NCI-H1417 treated with DMSO at 0.1 percent for 48 hours (cell line): ENCODE measurements around the gene GPR160.
A peak's percentile ranks its signal among the peaks of the same experiment; 100 is the strongest.
"Not testable (repeated sequence)": the region's sequence is repeated elsewhere in the genome, so short reads cannot be mapped to it uniquely, and the experiment has no call there.

ENCODE experiments used
- DNase-seq: peaks from one replicate; lab custom pipeline; 2025; lab: John Stamatoyannopoulos, UW

The GPR160 gene, protein sequence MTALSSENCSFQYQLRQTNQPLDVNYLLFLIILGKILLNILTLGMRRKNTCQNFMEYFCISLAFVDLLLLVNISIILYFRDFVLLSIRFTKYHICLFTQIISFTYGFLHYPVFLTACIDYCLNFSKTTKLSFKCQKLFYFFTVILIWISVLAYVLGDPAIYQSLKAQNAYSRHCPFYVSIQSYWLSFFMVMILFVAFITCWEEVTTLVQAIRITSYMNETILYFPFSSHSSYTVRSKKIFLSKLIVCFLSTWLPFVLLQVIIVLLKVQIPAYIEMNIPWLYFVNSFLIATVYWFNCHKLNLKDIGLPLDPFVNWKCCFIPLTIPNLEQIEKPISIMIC

DNA sequence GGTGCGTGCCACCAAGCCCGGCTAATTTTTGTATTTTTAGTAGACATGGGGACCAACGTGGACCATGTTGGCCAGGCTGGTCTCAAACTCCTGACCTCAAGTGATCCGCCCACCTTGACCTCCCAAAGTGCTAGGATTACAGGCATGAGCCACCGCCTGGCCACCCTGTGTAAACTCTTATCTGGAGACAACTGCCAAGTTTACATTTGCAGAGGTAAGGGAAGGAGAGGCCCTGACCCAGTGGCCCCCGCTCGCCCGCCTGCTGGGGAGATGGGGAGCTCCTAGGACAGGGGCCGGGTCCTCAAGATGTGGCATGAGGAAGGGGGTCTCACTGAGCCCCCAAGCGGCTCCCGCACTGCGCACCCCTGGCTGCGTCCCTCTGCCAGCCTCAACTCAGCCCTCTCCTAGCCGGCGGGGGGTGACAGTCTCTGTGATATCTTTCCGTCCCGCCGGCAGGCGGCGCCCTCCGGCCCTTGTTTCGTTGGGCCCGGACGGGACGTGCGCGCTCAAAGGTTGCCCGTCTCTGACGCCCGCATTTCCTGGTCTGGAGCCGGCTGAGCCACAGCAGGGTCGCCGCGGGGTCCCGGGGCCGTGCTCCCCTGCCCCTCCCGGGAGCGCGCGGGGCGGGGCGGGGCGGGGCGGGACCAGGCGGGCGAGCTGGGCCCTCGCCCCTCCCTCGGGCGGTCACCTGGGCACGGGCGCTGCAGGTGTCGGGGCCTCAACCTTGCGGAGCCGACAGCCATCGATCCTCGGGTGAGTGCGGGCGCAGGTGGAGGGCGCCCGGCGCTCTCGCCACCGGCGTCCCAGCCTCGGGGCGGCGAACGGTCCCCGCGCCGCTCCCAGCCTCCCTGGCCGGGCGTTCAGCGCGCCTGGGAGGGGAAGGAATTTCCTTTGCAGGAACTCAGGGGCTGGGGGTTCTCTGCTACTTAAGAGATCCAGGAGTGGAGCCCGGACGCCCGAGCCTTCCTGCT, at the start of gene GPR160:
TSS of gene GPR160 (plus strand) at position 533 of the 971 bp plus-strand sequence. CDS start 45,978 bp downstream, outside the sequence.
- peak; percentile 17 for DNase-seq

DNA sequence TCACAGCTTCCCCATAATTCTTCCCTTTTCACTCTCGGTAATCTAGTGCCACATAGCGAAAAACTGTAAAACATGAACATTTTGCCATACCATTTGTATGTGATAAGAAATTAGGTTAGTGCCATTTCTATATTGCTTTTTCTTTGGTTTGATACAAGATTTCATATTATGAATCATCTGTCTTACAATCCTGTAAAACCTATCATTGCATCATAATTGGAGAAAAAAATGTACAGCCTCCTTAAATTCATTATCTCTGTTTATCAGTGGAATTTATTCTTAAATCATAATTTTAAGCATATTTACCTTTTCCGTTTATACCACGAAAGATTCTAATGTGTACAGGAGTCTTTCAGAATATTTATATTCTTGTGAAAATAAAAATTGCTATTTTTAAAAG, 47.4 kb upstream of the GPR160 start:
- DNase-seq, result no peak

DNA sequence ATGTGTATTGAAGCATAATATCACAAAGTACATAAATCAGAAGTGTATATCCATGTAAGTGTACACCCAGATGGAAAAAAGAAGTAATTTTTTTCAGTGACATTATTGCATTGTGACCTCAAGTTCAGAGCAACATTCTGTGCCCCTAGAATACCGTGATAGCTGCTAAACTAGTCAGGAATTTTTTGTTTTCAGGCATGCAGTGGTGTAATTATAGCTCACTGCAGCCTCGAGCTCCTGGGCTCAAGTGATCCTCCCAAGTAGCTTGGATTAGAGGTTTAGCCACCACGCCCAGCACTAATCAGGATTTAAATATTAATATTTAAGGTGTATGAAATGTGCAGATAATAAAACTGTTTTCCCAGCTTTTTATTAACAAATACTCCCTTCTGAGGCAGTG, 45.6 kb upstream of the GPR160 start:
- no peak for DNase-seq

DNA sequence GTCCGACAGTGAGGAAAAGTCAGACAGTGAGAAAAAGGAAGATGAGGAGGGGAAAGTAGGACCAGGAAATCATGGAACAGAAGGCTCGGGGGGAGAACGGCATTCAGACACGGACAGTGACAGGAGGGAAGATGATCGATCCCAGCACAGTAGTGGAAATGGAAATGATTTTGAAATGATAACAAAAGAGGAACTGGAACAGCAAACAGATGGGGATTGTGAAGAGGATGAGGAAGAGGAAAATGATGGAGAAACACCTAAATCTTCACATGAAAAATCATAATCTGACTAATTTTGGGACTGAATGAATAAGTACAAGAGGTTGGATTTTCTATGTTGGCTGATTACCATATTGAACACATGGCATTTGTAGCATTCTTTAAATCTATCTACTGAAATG, 45.0 kb upstream of the GPR160 start:
- DNase-seq, result no peak

DNA sequence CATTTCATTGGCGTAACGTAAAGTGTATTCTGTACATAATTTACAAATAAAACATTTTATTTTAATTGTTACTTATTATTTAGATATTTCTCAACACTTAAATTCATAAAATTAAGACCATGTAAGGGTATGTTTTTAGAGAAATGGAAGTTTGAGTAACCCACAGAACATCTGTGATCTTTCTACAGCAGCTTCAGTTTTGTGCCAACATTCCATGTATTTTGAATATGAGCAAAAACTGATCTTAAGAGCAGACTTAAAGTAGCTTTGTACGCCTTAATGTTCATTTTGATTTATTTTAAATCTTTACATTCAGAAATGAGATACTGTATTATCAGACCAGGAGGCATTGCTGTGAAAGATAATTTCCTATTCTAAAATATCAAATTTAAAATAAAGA, 44.0 kb upstream of the GPR160 start:
- DNase-seq, result no peak

DNA sequence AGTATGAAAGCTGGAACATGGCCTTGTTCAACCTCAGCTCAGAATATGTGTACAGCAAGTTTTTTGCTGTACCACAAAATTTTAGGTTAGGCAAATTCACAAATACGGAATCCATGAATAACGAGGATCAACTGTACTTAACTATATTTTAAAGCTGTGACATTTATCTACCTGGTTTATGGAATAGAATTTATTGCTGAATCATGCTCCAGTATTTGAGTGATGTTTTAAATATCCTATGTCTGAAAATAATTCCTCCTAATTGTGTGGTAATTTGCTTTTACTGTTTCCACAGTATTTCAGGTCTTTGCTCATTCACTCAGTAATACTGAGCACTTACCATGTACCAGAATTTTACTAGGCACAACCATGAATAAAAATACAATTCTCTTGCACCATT, 41.7 kb upstream of the GPR160 start:
- no peak for DNase-seq

DNA sequence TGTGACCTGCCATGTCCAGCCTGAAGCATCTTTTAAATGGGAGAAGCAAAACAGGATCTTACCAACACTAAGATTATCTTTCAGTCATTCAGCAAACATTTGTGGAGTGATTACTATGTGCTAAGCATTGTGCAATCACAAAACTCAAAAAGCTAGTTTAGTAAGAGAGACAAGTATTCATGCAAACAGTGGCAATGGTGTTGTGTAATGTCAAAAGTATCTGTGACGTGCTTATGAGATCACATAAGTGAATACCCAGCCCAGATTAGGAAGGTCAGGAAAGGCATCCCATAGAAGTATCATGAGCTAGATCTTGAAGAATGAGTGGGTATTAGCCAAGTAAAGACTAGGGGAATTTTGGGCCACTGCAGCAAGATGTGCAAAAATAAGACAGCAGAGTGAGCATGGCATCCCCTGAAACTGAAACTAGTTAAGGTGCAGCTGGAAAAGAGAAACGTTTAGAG, 39.1 kb upstream of the GPR160 start:
- DNase-seq, result no peak

DNA sequence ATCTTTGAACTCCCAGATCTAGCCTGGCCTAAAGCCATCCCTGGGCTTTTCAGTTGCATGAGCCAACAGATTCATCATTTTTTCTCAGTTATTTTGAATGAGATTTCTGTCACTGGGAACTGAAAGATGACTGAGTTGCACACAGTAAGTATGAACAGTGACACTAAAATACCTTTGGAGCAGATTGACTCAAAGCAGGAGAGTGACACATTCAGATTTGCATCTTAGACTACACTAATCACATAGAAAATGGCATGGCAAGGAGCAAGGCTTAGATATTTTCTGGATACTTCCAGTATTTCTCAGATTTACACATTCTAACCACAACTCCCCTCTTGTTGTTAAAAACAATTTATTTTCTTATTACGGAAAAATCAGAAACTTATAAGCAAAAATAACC, 38.4 kb upstream of the GPR160 start:
- no peak for DNase-seq

DNA sequence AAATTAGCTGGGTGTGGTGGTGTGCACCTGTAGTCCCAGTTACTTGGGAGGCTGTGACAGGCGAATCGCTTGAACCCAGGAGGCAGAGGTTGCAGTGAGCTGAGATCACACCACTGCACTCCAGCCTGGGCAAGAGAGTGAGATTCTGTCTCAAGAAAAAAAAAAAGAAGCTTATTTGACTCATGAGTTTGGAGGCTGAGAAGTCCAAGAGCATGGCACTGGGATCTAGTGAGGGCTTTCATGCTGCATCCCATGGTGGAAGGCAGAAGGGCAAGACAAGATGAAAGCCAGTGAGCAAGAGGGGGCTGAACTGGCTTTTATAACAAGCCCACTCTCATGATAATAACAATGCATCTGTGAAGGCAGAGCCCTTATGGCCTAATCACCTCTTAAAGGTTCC, 37.7 kb upstream of the GPR160 start:
- DNase-seq, result no peak

DNA sequence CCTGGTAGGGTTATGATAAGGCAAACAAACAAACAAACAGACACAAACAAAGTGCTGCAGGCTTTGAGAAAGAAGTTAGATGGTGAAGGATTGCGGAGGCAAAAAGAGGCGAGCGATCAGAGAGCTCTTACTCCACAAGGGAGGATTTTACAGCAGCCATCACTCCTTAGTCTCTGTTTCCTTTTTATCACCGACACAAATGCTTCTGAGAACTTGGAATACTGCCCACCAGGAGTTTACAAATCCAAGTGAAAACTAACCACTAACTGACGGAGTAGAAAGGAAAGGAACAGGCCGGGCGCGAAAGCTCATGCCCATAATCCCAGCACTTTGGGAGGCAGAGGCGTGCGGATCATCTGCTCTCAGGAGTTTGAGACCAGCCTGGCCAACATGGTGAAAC, 35.6 kb upstream of the GPR160 start:
- DNase-seq, result no peak

DNA sequence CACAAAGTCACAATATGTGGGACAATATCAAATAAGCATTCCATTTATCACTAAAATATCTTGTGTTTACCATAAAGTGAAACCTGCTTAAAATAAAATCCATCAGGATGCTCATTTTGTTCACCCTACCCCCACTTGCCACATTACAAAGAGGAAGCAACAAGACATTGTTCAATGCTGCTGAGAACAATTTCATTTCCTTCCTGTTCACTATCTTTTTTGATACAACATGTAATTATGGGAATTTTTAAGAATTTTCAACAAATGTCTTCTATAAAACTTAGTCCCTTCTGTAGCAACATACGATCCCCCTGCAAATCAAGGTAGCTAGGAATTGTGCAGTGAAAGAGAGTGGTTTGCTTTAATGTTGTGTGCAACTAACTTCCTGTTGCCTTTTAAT, 34.9 kb upstream of the GPR160 start:
- no peak for DNase-seq

DNA sequence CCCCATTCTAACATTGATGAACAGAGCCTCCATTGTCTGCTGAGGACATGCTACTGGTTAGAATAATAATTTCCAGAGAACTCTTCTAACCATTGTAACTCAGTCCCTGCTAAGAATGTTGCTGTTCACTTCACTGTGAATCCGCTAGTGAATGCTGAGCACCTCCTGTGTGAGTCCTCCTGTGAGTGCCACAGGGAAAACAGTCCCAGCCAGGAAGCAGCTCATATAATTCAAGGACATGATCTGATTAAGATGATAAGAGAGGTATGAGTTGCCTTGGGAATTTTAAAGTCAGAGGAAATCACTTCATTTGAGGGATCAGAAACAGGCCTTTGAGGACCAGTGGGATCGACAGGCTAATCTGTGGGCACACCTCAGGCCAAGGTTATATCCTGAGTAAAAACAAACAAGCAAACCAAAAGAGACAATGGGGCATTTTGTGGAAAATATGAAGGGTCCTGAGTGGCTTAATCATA, 33.9 kb upstream of the GPR160 start:
- no peak for DNase-seq

DNA sequence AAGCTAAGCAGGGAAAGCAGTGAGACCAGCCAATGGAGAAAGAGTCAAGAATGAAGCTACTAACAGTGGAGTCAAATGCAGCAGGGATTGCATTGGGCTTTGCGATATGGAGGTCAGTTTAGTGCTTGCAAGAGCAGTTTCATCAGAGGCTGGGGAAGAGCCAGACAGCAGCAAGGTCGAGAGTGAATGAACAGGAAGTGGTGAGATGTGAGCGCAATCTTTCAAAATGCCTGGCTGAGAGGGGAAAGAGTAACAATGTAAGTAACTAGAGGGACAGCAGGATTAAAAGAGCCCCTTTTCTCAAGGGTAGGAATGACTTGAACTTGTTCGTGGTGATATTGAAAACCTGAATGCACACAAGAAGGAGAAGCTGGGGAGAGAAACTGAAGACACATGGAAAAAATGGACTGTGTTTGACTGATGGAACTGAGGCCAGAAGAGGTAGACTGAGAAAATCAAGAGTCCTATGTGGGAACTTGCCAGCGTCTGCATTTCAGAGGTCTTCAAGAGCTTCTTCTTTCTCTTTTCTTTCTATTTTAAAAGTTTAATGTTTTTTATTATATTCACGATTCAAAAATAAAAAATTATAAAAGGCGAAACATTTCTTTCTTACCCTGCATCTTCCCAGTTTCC, 30.6 kb upstream of the GPR160 start:
- no peak for DNase-seq

DNA sequence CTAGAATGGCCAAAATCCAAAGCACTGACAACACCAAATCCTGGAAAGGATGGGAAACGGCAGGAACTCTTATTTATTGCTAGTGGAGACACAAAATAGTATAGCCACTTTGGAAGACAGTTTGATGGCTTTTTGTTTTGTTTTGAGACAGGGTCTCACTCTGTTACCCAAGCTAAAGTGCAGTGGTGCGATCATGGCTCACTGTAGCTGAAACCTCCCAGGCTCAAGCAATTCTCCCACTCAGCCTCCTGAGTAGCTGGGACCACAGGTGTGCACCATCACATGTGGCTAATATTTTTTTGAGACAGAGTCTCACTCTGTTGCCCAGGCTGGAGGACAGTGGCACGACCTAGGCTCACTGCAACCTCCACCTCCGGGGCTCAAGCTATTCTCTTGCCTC, 27.3 kb upstream of the GPR160 start:
- DNase-seq, result no peak

DNA sequence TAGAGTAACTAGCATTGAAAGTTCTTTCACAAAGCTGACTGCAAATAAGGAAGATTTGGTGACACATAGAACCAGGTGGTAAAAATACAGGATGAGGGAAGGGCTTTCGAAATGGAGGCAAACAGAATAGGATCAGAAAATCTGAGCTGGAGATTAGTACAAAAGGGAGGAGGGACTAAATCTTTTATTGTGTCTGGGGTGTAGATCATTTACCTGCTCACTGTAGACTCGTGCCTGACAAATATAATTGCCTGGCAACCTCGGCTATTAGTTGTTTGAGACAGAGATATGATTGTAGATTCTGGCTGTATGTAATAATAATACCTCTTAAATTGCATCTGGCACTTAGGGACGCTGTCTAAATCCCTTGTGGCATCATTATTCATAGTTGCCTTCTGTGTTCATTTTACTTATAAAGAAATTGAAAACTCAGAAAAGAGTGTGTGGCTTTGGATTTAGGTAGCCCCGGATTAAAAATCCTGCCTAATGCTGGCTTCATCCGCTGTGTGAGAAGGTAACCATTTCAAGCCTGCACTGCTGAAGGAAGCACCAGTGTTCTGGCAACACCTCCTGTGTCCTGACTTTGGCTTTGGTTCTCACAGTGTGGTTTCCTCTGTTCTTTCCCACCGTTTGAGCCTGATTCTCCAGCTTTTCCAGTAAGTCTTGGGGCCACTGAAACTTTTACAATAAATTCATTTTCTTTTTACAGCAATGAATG, 25.0 kb upstream of the GPR160 start:
- DNase-seq, result peak; percentile 52

DNA sequence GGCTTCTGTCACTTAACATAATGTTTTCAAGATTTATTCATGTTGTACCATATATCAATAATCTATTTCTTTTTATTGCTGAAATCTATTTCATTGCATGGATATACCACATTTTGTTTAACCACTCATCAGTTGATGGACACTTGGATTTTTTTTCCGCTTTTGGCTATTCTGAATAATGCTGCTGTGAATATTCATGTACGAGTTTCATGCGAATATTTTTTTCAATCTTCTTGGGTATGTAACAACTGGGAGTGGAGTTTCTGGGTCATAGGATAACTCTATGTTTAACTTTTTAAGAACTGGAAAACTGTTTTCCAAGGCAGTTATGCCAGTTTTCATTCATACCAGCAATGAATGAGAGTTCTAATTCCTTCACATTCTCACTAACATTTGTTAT, 21.7 kb upstream of the GPR160 start:
- no peak for DNase-seq

DNA sequence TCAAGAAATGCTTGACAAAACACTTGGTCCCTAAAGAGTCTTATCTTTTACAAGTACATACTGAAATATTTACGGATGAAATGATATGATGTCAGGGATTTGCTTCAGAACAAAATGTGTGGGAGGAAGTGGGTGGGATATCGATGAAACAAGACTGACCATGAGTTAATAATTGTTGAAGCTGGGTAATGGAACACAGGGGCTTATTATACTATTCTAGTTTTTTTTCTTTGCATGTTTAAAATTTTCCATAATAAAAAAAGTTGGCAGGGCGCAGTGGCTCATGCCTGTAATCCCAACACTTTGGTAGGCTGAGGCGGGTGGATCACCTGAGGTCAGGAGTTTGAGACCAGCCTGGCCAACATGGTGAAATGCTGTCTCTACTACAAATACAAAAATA, 18.5 kb upstream of the GPR160 start:
- not testable (repeated sequence) for DNase-seq

DNA sequence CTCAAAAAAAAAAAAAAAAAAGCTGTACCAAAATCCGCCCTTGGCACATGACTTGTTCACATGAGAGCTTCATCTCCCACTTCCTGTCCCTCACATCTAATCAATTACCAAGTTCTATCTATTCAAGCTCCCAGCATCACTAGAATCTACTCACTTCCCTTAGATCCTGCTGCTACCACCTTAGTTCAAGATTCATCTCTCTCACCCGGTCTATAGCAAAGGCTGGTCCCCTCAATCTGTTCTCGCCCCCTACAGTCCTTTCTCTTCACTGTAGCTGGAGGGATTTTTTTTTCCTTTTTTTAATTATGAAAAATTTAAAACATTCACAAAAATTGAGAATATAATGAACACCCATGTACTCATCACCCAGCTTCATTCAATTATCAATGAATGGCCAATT, 16.7 kb upstream of the GPR160 start:
- no peak for DNase-seq

DNA sequence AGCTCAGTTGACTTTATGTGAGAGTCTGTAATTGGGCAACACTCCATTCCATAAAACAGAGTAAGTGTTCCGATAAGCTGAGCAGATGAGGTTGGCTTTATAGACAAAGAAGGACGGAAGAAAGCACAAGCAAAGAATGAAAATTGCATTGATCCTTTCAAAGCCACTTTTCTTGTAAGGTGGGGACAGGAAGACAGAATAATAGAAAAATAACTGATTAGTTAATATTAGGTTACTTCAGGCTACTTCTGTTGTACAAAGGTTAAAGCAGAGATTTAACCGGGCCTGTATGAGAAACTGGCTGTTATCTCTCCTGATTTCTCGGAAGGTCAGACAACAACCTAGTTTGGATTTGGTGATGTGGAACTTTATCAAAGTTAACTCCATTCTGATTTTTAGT, 15.5 kb upstream of the GPR160 start:
- no peak for DNase-seq

DNA sequence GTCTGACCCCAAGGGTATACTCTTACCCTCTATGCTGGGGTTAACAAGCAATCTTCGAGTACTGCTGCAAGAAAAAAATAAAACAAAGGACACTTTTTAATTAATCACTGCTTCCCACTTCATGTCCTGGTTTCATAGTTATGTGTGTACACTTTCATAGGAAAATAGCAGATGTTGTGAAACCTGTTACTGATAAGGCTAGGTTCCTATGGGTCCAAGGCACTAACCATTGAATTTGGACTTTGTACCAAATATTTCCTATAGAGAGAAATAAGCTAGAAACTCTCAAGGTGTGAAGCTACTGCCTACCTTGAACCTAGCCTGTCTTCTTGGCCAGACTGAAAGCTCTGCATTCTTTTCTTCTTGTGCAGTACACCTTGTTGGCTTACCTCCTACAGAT, 14.6 kb upstream of the GPR160 start:
- DNase-seq, result no peak

DNA sequence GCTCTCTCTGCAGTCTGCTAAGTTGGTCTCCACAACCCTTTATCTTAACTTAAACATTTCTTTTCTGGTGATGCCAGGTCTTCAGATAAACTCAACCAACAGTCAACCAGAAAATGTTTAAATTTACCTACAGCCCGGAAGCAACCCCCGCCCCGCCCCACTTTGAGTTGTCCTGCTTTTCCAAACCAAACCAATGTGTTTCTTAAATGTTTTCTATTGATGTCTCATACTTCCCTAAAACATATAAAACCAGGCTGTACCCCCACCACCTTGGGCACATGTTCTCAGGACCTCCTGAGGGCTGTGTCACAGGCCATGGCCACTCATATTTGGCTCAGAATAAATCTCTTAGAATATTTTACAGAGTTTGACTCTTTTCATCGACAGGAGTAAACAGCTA, 13.2 kb upstream of the GPR160 start:
- no peak for DNase-seq
